Measurements from ENCODE around the gene CCDC12.
"Not testable (repeated sequence)": the region's sequence is repeated elsewhere in the genome, so short reads cannot be mapped to it uniquely, and the experiment has no call there.

The CCDC12 gene

GRCh38 chr3:46978985-46979944, 2.7 kb upstream of the CCDC12 start, which contains the start of gene NBEAL2:
NBEAL2 (plus strand) TSS chr3:46979666; CDS start chr3:46979862, 196 bp downstream.
- peak; percentile 97 for DNase-seq

- DNase-seq = no peak
Observed at GRCh38 chr3:46978381-46978780, 1.8 kb upstream of the CCDC12 start.

GRCh38 chr3:46977811-46978195, 1.3 kb upstream of the CCDC12 start:
- DNase-seq = no peak

- no peak for DNase-seq
Observed at GRCh38 chr3:46974421-46975171, 1.9 kb downstream of the CCDC12 start.

- DNase-seq = no peak
Observed at GRCh38 chr3:46972396-46972795, 4.1 kb downstream of the CCDC12 start.

- DNase-seq = no peak
Observed at GRCh38 chr3:46971742-46972141, 4.8 kb downstream of the CCDC12 start.

- DNase-seq = no peak
Observed at GRCh38 chr3:46971151-46971550, 5.4 kb downstream of the CCDC12 start.

DNA sequence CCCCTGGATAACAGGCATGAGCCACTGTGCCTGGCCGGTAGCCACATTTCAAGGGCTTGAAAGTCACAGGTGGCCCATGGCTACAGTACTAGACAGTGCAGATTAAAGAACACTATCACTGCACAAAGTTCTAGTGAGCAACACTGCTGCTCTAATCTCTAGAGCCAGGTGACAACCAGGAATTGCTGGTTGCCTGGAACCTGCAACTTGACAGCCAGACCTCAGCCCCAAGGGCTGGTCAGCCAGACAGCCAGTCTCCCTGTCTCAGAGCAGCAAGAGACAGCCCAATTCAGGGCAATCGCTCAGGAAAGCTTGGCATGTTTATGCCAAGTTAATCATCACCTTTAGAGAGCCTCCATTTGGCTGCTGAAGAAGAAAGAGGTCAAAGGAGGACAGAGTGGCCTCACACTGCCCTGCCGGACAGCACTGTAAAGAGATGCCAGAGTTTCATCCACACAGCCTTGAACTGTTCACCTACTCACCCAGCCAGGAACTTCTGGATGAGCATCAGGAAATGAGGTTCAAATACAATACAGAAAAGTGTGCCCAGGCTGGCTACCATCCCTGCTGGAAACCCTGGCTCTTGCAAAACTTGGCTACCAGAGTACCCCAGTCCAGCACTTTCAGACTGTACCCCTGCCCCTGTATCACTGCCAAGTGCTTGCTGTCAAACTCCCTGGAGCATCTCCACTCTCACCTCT, 6.0 kb downstream of the CCDC12 start:
- DNase-seq = no peak

- DNase-seq = no peak
Observed at GRCh38 chr3:46968783-46969428, 7.6 kb downstream of the CCDC12 start.

- DNase-seq = no peak
Observed at GRCh38 chr3:46966811-46967210, 9.7 kb downstream of the CCDC12 start.

GRCh38 chr3:46965151-46965550, 11.4 kb downstream of the CCDC12 start:
- DNase-seq = no peak

- DNase-seq = not testable (repeated sequence)
Observed at GRCh38 chr3:46964038-46964590, 12.4 kb downstream of the CCDC12 start.

- DNase-seq = no peak
Observed at GRCh38 chr3:46962990-46963389, 13.6 kb downstream of the CCDC12 start.

DNA sequence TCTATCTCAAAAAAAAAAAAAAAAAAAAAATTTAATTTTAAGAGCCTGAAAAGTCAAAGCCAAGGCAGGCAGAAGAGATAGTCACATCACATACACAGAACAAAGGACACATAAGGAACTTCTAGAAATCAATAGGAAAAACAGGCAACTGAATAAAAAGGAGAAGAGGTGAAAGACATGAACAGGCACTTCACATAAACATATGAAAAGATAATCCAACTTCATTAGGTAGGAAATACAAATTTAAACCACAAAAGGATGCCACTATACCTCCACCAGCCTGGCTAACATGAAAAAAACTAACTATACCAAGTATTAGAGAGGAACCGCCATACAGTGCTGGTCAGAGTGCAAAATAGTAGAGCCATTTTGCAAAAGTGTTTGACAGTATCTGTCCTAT, 14.1 kb downstream of the CCDC12 start:
- DNase-seq = no peak

GRCh38 chr3:46960835-46961234, 15.7 kb downstream of the CCDC12 start:
- DNase-seq = no peak

DNA sequence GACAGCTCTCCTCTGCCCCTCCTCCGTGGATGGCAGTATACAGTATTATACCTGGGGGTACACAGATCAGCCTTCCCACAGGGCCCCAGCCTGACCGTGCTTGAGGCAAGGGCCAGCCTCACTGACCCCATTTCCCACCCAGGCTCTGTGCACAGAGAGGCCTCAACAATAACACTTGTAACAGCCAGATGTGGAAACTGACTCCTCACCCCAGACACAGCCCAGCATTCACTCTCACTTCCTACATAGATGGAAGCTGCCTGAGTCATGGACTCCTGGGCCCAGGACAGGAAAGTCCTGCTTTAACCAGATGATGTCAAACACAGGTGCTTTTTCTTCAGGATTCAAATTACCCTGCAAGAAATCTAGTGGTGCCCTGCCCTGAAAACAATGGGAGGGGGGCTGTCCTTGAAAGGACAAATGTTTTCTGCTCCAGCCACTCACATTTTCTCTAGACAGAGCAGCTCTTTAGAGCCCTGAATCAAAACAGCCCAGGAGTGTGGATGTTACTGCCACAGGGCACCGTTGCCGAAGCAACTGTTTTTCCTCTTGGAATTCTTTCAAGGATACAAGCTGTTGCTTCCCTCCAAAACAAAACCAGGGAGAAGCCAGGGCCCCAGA, 16.4 kb downstream of the CCDC12 start:
- DNase-seq = no peak

DNA sequence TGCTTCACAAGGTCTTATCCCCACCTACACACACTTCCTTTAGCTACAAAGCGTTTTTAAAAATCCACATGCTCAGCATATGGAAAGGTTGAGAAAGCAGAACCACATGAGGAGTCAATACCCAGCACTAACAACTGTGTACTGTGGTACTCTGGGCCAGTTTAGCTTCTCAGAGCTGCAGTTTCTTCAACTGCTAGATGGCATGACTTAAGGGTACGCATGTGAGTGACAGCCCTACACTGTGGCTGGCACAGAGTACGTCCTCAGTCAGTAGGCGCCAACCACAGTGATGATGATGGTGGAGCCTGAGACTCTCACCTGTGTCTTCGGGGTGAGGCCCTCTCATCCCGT, 17.4 kb downstream of the CCDC12 start:
- DNase-seq = peak; percentile 63

GRCh38 chr3:46958467-46959160, 17.9 kb downstream of the CCDC12 start:
- DNase-seq = no peak

DNA sequence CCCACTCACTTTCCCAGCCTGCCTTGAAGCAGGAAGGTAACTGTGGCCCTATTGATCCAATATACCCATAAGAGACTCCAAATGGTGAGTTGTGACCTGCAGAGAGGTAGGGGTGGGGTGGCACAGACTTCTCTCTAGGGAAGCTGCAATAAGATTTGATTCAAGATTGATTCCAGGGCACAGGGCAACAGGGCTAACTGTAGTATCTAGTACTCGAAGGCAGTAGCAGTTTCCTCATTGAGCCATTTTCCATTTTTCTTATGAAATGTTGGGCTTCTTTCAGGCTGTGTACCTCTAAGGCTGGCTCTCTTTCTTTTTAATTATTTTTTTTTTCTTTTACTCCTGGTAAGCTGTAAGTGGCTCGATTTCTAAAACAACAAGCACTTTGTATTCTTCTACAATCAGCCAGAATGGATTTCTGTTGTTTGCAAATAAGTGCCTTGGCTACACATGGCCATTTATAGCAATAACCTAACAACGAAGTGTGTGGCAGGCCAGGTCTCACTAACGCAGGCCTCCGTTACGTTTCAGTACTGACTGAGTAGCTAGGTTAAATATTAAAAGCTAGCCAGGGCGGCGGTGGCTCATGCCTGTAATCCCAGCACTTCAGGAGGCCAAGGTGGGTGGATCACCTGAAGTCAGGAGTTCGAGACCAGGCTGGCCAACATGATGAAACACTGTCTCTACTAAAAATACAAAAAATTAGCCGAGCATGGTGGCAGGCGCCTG, 19.3 kb downstream of the CCDC12 start:
- DNase-seq = no peak

GRCh38 chr3:46955801-46956259, 20.7 kb downstream of the CCDC12 start:
- DNase-seq = peak; percentile 29

GRCh38 chr3:46955157-46955556, 21.4 kb downstream of the CCDC12 start:
- DNase-seq = no peak

Measured in activated naive CD4-positive, alpha-beta T cell treated with Interleukin-2 at 50 U/mL for 16 hours (primary cell).